ENCODE results near the gene AVPI1.
"Not testable (repeated sequence)": the region's sequence is repeated elsewhere in the genome, so short reads cannot be mapped to it uniquely, and the experiment has no call there.

Gene AVPI1

GRCh38 chr10:97679594-97679993 is 7.4 kb downstream of the AVPI1 start:
- no peak for DNase-seq

GRCh38 chr10:97676770-97677581 is 10.1 kb downstream of the AVPI1 start:
- DNase-seq = peak; percentile 56

GRCh38 chr10:97675222-97675621 is 11.8 kb downstream of the AVPI1 start:
- DNase-seq = no peak

GRCh38 chr10:97673736-97674525 is 13.1 kb downstream of the AVPI1 start:
- DNase-seq = peak; percentile 30

- DNase-seq = no peak
These were observed 17.5 kb downstream of the AVPI1 start for GRCh38 chr10:97669571-97669970.

GRCh38 chr10:97667463-97667862 is 19.6 kb downstream of the AVPI1 start:
- no peak for DNase-seq

GRCh38 chr10:97666992-97667391 is 20.0 kb downstream of the AVPI1 start:
- DNase-seq = no peak

- DNase-seq = no peak
These were observed 22.7 kb downstream of the AVPI1 start for GRCh38 chr10:97664282-97664850.

GRCh38 chr10:97659589-97659988 is 27.5 kb downstream of the AVPI1 start:
- DNase-seq = no peak

- DNase-seq = no peak
These were observed 30.3 kb downstream of the AVPI1 start for GRCh38 chr10:97656777-97657176.

GRCh38 chr10:97651773-97652172 is 35.3 kb downstream of the AVPI1 start:
- no peak for DNase-seq

- no peak for DNase-seq
These were observed 36.3 kb downstream of the AVPI1 start for GRCh38 chr10:97650726-97651125.

- not testable (repeated sequence) for DNase-seq
These were observed 37.7 kb downstream of the AVPI1 start for GRCh38 chr10:97649405-97649750.

GRCh38 chr10:97648562-97649404 is 38.3 kb downstream of the AVPI1 start:
- peak; percentile 77 for DNase-seq

GRCh38 chr10:97647556-97647955 is 39.5 kb downstream of the AVPI1 start:
- DNase-seq = no peak

GRCh38 chr10:97644936-97645335 is 42.1 kb downstream of the AVPI1 start:
- no peak for DNase-seq

GRCh38 chr10:97643441-97643985 is 43.5 kb downstream of the AVPI1 start:
- DNase-seq = no peak

GRCh38 chr10:97642471-97643159 is 44.4 kb downstream of the AVPI1 start:
- not testable (repeated sequence) for DNase-seq

GRCh38 chr10:97640868-97641811 is 45.9 kb downstream of the AVPI1 start:
- peak; percentile 20 for DNase-seq

GRCh38 chr10:97640174-97640867 is 46.7 kb downstream of the AVPI1 start, which contains the start of gene PI4K2A:
Gene PI4K2A, plus strand, starts transcription at chr10:97640671. Its CDS starts 72 bp downstream, at chr10:97640743.
- DNase-seq = peak; percentile 100

All from activated CD4-positive, alpha-beta T cell treated with anti-CD3 and anti-CD28 coated beads, Interleukin-2, Interleukin-6, amounts not matched to agents 100 ng/mL and 50 ng/mL, durations not matched to agents 16 hours and 8 hours (primary cell).